HT1080 (cell line): ENCODE results near the gene ANKS1A. TPM values are rescaled to one million over a fixed set of nuclear protein-coding genes. Genes with fewer than 3 reads are reported as not detected.
"Not testable (repeated sequence)": the region's sequence is repeated elsewhere in the genome, so short reads cannot be mapped to it uniquely, and the experiment has no call there.

Experiments
- DNase-seq: peaks from one replicate; pipeline ENCODE4 v3.0.0-alpha.2; 2015; ENCODE audit warnings: low read depth
- polyA plus RNA-seq, 2 experiments: library from polyadenylated mRNA; depleted of rRNA; stranded (reverse); fragments of >200 nt; gene quantifications; 2 replicates each; pipeline ENCODE4 v1.2.3, GENCODE V29; 2015
- total RNA-seq: library from RNA; depleted of rRNA; stranded (reverse); fragments of >200 nt; shearing (Covaris generic); gene quantifications from 2 replicates; pipeline ENCODE4 v1.2.3, GENCODE V29; 2014; rRNA removed

ANKS1A gene
- total RNA-seq, result 6.6 and 7.3 TPM in 2 replicates
- 5.3 and 6.1 TPM in 2 replicates for polyA plus RNA-seq (2015; cell fraction: cytosol; rRNA removed)
- polyA plus RNA-seq (2015; cell fraction: nucleus; rRNA removed), result 9.0 and 10.7 TPM in 2 replicates

GRCh38 chr6:34888874-34889555, at the start of gene ANKS1A:
TSS of gene ANKS1A (plus strand) at chr6:34889255. CDS start at chr6:34889403, 148 bp downstream.
- DNase-seq, result peak; percentile 41

- no peak for DNase-seq
These were observed 49.2 kb upstream of the ANKS1A start for GRCh38 chr6:34839666-34840352.

GRCh38 chr6:34849066-34849465, 40.0 kb upstream of the ANKS1A start:
- DNase-seq, result not testable (repeated sequence)

- no peak for DNase-seq
These were observed 37.7 kb upstream of the ANKS1A start for GRCh38 chr6:34851361-34851760.

GRCh38 chr6:34852406-34853085, 36.5 kb upstream of the ANKS1A start:
- DNase-seq, result no peak

GRCh38 chr6:34855463-34855862, 33.6 kb upstream of the ANKS1A start:
- DNase-seq, result no peak

GRCh38 chr6:34858681-34859080, 30.4 kb upstream of the ANKS1A start:
- no peak for DNase-seq

- DNase-seq, result no peak
These were observed 29.1 kb upstream of the ANKS1A start for GRCh38 chr6:34859951-34860350.

- DNase-seq, result no peak
These were observed 28.3 kb upstream of the ANKS1A start for GRCh38 chr6:34860776-34861175.

GRCh38 chr6:34864007-34864406, 25.0 kb upstream of the ANKS1A start:
- DNase-seq, result no peak

GRCh38 chr6:34865107-34865506, 23.9 kb upstream of the ANKS1A start:
- no peak for DNase-seq

- DNase-seq, result no peak
These were observed 22.5 kb upstream of the ANKS1A start for GRCh38 chr6:34866509-34866908.

GRCh38 chr6:34867484-34867883, 21.6 kb upstream of the ANKS1A start:
- no peak for DNase-seq

GRCh38 chr6:34871853-34872252, 17.2 kb upstream of the ANKS1A start:
- no peak for DNase-seq

GRCh38 chr6:34872332-34872731, 16.7 kb upstream of the ANKS1A start:
- no peak for DNase-seq

GRCh38 chr6:34875292-34876213, 13.5 kb upstream of the ANKS1A start:
- DNase-seq, result no peak

- no peak for DNase-seq
These were observed 12.6 kb upstream of the ANKS1A start for GRCh38 chr6:34876472-34876871.

- DNase-seq, result no peak
These were observed 11.8 kb upstream of the ANKS1A start for GRCh38 chr6:34877259-34877658.

- no peak for DNase-seq
These were observed 11.1 kb upstream of the ANKS1A start for GRCh38 chr6:34877869-34878485.

- DNase-seq, result not testable (repeated sequence)
These were observed 5.0 kb upstream of the ANKS1A start for GRCh38 chr6:34884073-34884472.

- no peak for DNase-seq
These were observed 4.1 kb upstream of the ANKS1A start for GRCh38 chr6:34884996-34885395.
